GM12878 (cell line): Measurements from ENCODE around the gene STXBP1. TPM values are rescaled to one million over a fixed set of nuclear protein-coding genes. Genes with fewer than 3 reads are reported as not detected.
A peak's percentile ranks its signal among the peaks of the same experiment; 100 is the strongest.

ENCODE experiments used
- CHD1 ChIP-seq: IDR thresholded peaks from 2 replicates; pipeline ENCODE4 v1.6.1; 2012; ENCODE audit warnings: low read depth, low read length, improper control_type of control experiment
- CHD2 ChIP-seq: IDR thresholded peaks from 2 replicates; pipeline ENCODE4 v1.6.1; 2011; ENCODE audit warnings: low read depth, low read length, improper control_type of control experiment, borderline replicate concordance
- CREB1 ChIP-seq: IDR thresholded peaks from 2 replicates; pipeline ENCODE4 v1.6.1; 2012; ENCODE audit warnings: low read depth, mild to moderate bottlenecking, inconsistent platforms
- CTCF ChIP-seq, 3 experiments: IDR thresholded peaks in 2 of 3; conservative IDR thresholded peaks in 1 of 3; 2 replicates each; pipeline ENCODE4 v1.5.1; 2011; ENCODE audit warnings: low read depth in 3 of 3, low read length in 3 of 3, mild to moderate bottlenecking in 3 of 3, control low read depth in 2 of 3, moderate library complexity in 2 of 3, inconsistent platforms in 1 of 3, mixed read lengths in 1 of 3; ENCODE audit not compliant: control insufficient read depth in 2 of 3, insufficient read depth in 1 of 3; ENCODE audit errors: extremely low read depth in 1 of 3
- HSF1 ChIP-seq: fragments of 150-350 bp; IDR thresholded peaks from 2 replicates; pipeline ENCODE4 v1.6.1; 2014; ENCODE audit warnings: mild to moderate bottlenecking, low read depth, low read length
- MEF2B ChIP-seq: fragments of 450-650 bp; IDR thresholded peaks from 2 replicates; pipeline ENCODE4 v1.6.1; 2018; ENCODE audit warnings: mild to moderate bottlenecking, moderate library complexity; ENCODE audit not compliant: partially characterized antibody, poor library complexity, severe bottlenecking
- NBN ChIP-seq: fragments of 450-650 bp; IDR thresholded peaks from 2 replicates; pipeline ENCODE4 v1.6.1; 2016
- NFYB ChIP-seq: IDR thresholded peaks from 2 replicates; pipeline ENCODE4 v1.6.1; 2011; ENCODE audit warnings: low read depth, mild to moderate bottlenecking, low read length, improper control_type of control experiment, moderate library complexity; ENCODE audit not compliant: insufficient read depth
- NR2F1 ChIP-seq: fragments of 450-650 bp; conservative IDR thresholded peaks from 2 replicates; pipeline ENCODE4 v1.6.1; 2017; ENCODE audit warnings: mild to moderate bottlenecking
- PAX8 ChIP-seq: fragments of 450-650 bp; IDR thresholded peaks from 2 replicates; pipeline ENCODE4 v1.6.1; 2017; ENCODE audit warnings: mild to moderate bottlenecking, moderate library complexity
- RAD51 ChIP-seq: fragments of 450-650 bp; IDR thresholded peaks from 2 replicates; pipeline ENCODE4 v1.6.1; 2016; ENCODE audit warnings: moderate library complexity, mild to moderate bottlenecking, inconsistent platforms
- RBBP5 ChIP-seq: fragments of 200-600 bp; sonication (generic); conservative IDR thresholded peaks from 2 replicates; pipeline ENCODE4 v1.6.1; 2016
- RELA ChIP-seq: fragments of 450-650 bp; IDR thresholded peaks from 2 replicates; pipeline ENCODE4 v1.8.0; 2014; ENCODE audit warnings: borderline replicate concordance; ENCODE audit not compliant: partially characterized antibody
- RUNX3 ChIP-seq: IDR thresholded peaks from 2 replicates; pipeline ENCODE4 v1.6.1; 2012; ENCODE audit warnings: low read length, inconsistent platforms
- USF1 ChIP-seq: IDR thresholded peaks from 2 replicates; pipeline ENCODE4 v1.6.1; 2011; ENCODE audit warnings: borderline replicate concordance, low read depth, mild to moderate bottlenecking, moderate library complexity, mixed read lengths, low read length; ENCODE audit not compliant: insufficient read depth; ENCODE audit errors: extremely low read length
- USF2 ChIP-seq: IDR thresholded peaks from 2 replicates; pipeline ENCODE4 v1.6.1; 2011; ENCODE audit warnings: low read depth, low read length, improper control_type of control experiment, borderline replicate concordance
- WRNIP1 ChIP-seq: IDR thresholded peaks from 2 replicates; pipeline ENCODE4 v1.6.1; 2011; ENCODE audit warnings: low read depth, low read length, improper control_type of control experiment, borderline replicate concordance
- ZNF217 ChIP-seq: fragments of 450-650 bp; IDR thresholded peaks from 2 replicates; pipeline ENCODE4 v1.6.1; 2017; ENCODE audit warnings: antibody characterized with exemption, mild to moderate bottlenecking
- ZNF622 ChIP-seq: fragments of 450-650 bp; IDR thresholded peaks from 2 replicates; pipeline ENCODE4 v1.6.1; 2017; ENCODE audit warnings: mild to moderate bottlenecking, inconsistent platforms
- ZNF687 ChIP-seq: fragments of 450-650 bp; IDR thresholded peaks from 2 replicates; pipeline ENCODE4 v1.6.1; 2017; ENCODE audit warnings: mild to moderate bottlenecking, moderate library complexity
- ZZZ3 ChIP-seq: IDR thresholded peaks from 2 replicates; pipeline ENCODE4 v1.6.1; 2011; ENCODE audit warnings: low read depth; ENCODE audit not compliant: control insufficient read depth, insufficient read length
- polyA plus RNA-seq, 11 experiments: library from polyadenylated mRNA; depleted of rRNA in 4 of 11; unstranded in 6 of 11; stranded (reverse) in 5 of 11; fragments of >200 nt; fragmentation: Nextera tagmentation in 4 of 11; fragmentation: Illumina TruSeq in 1 of 11; extraction: Ambion mirVana in 4 of 11; extraction: Trizol in 1 of 11; gene quantifications; 1 replicate in 1 of 11; 2 replicates in 10 of 11; pipeline versions ENCODE4 v1.2.1 to v1.2.3, GENCODE V29; 2011 to 2016; ENCODE audit warnings: inconsistent platforms in 2 of 11, missing spikeins in 2 of 11, low read depth in 1 of 11
- total RNA-seq, 4 experiments: library from RNA; depleted of rRNA in 3 of 4; stranded (reverse); fragments of >200 nt in 3 of 4; fragmentation: Illumina TruSeq in 1 of 4; extraction: Trizol in 1 of 4; gene quantifications; 2 replicates each; pipeline versions ENCODE4 v1.2.1 to v1.2.3, GENCODE V29; 2013 to 2021

The STXBP1 gene
- total and polyA plus RNA-seq, 10 of the 15 experiments (the other 5 are each of a cell fraction or from before 2014, with no cell fraction given), result 0.08 to 0.85 (median 0.31) TPM; not detected in 3

GRCh38 chr9:127715470-127716337 is 103.6 kb downstream of the STXBP1 start, which contains the start of the genes PTRH1 and TTC16 (continued):
- TF ChIP-seq WRNIP1 (no peak), PAX8 (no peak), ZNF217 (no peak), NBN (peak; percentile 94), RAD51 (no peak), RELA (peak; percentile 21), HSF1 (no peak), USF1 (no peak), ZZZ3 (no peak), CHD1 (no peak), RBBP5 (no peak), CREB1 (peak; percentile 97), MEF2B (peak; percentile 57), ZNF687 (no peak), CTCF (IDR thresholded peaks at IDR 0.05 in 2 of 3, conservative IDR thresholded peaks at IDR 0.05 in 1 of 3; ENCODE audit: control insufficient read depth in 2 of 3, extremely low read depth in 1 of 3, insufficient read depth in 1 of 3, low read depth in 3 of 3, low read length in 3 of 3) (no peak), USF2 (no peak), ZNF622 (no peak), RUNX3 (0 out of 2 replicates have a peak, but pooled peaks have one; percentile 23), NFYB (peak; percentile 81), NR2F1 (peak; percentile 53), CHD2 (peak; percentile 92)
